ENCODE measurements around the gene CAMK4.

DNA sequence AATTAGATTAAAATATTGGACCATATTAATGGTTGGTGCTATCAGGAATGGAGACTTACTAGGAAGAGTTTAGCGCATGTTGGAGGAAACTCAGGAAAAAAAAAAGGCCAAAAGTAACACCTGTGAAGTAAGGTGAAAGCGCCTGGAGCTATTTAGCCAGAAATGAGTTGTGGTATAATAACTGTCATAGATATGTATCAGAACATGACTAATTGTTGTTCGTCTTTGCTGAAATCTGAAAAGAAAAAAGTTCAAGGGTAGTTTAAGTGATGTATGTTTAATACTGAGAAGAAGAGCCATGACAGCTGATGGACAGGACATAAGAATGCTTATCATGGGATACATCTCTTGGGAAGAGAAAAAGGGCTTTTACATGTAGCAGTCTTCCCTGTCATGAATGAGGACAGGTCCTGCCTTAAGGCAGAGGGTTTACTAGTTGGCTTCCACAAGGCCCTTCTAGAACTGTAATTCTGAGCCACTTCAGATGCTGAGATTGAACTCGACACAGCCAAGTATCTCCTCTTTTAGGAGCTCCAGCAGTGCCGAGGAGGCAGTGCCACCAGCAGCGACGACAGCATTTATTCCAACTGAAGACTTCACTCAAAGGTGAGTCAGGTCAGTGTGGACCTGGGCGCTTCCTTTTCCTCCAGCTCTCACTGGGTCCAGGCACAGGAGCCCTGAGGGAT lies 940 bp upstream of the CAMK4 start:
- TF ChIP-seq, protein P1, sequence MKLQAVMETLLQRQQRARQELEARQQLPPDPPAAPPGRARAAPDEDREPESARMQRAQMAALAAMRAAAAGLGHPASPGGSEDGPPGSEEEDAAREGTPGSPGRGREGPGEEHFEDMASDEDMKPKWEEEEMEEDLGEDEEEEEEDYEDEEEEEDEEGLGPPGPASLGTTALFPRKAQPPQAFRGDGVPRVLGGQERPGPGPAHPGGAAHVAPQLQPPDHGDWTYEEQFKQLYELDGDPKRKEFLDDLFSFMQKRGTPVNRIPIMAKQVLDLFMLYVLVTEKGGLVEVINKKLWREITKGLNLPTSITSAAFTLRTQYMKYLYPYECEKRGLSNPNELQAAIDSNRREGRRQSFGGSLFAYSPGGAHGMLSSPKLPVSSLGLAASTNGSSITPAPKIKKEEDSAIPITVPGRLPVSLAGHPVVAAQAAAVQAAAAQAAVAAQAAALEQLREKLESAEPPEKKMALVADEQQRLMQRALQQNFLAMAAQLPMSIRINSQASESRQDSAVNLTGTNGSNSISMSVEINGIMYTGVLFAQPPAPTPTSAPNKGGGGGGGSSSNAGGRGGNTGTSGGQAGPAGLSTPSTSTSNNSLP (IDR thresholded peaks at IDR 0.05; ENCODE audit: borderline replicate concordance, low read depth, low read length): no peak
- TF ChIP-seq MAZ (CRISPR knock-in tag; conservative IDR thresholded peaks at IDR 0.05 in 1 of 2, IDR thresholded peaks at IDR 0.05 in 1 of 2): no peak
- TF ChIP-seq PHF21A (IDR thresholded peaks at IDR 0.05; ENCODE audit: borderline replicate concordance, low read depth): no peak
